GM21447 (cell line): ENCODE results near the gene THRA.
A peak's percentile ranks its signal among the peaks of the same experiment; 100 is the strongest.
"Not testable (repeated sequence)": the region's sequence is repeated elsewhere in the genome, so short reads cannot be mapped to it uniquely, and the experiment has no call there.

Experiments used
- ATAC-seq: cut with Tn5 transposase; IDR thresholded peaks from one replicate; pipeline ENCODE4 v1.9.1; 2021; ENCODE audit not compliant: unreplicated experiment

Gene THRA

GRCh38 chr17:40112191-40112711, 49.5 kb downstream of the THRA start:
- no peak for ATAC-seq

- no peak for ATAC-seq
These were observed 49.9 kb downstream of the THRA start for GRCh38 chr17:40112718-40113109.

- peak; percentile 71 for ATAC-seq
These were observed 50.5 kb downstream of the THRA start for GRCh38 chr17:40113110-40113906.

- no peak for ATAC-seq
These were observed 51.1 kb downstream of the THRA start for GRCh38 chr17:40113907-40114245.

- no peak for ATAC-seq
These were observed 52.3 kb downstream of the THRA start for GRCh38 chr17:40115101-40115436.

- no peak for ATAC-seq
These were observed 58.7 kb downstream of the THRA start, which contains the start of gene MSL1 for GRCh38 chr17:40121181-40122135. MSL1 (plus strand) TSS chr17:40121971; CDS start chr17:40122613, 642 bp downstream.

GRCh38 chr17:40122136-40122998, 59.6 kb downstream of the THRA start:
- no peak for ATAC-seq

- ATAC-seq = no peak
These were observed 60.4 kb downstream of the THRA start for GRCh38 chr17:40122999-40123810.

GRCh38 chr17:40123811-40124114, 61.0 kb downstream of the THRA start:
- no peak for ATAC-seq

- ATAC-seq = no peak
These were observed 61.7 kb downstream of the THRA start for GRCh38 chr17:40124279-40125141.

GRCh38 chr17:40129498-40129897, 66.7 kb downstream of the THRA start:
- no peak for ATAC-seq

- no peak for ATAC-seq
These were observed 67.7 kb downstream of the THRA start for GRCh38 chr17:40130352-40131042.

- no peak for ATAC-seq
These were observed 71.4 kb downstream of the THRA start for GRCh38 chr17:40134184-40134583.

GRCh38 chr17:40135817-40136216, 73.1 kb downstream of the THRA start:
- no peak for ATAC-seq

GRCh38 chr17:40139566-40140058, 76.8 kb downstream of the THRA start:
- peak; percentile 19 for ATAC-seq

GRCh38 chr17:40143166-40143565, 80.4 kb downstream of the THRA start:
- not testable (repeated sequence) for ATAC-seq
